Suprapubic skin (tissue), 4 donors: ENCODE measurements around the gene FAM131C. TPM values are rescaled to one million over a fixed set of nuclear protein-coding genes. Genes with fewer than 3 reads are reported as not detected.

ENCODE experiments used
- DNase-seq, 2 donors: peaks; one replicate each; pipeline ENCODE4 v3.0.0-alpha.2; 2019; ENCODE audit warnings: low spot score in 2 of 2
- H3K27ac ChIP-seq: fragments of 200-600 bp; sonication (generic); one replicate; pipeline ENCODE4 v1.5.1; 2019
- H3K27me3 ChIP-seq: fragments of 200-600 bp; sonication (generic); one replicate; pipeline ENCODE4 v1.5.1; 2019
- H3K36me3 ChIP-seq: fragments of 200-600 bp; sonication (generic); one replicate; pipeline ENCODE4 v1.5.1; 2019
- H3K4me1 ChIP-seq: fragments of 200-600 bp; sonication (generic); one replicate; pipeline ENCODE4 v1.5.1; 2019
- H3K4me3 ChIP-seq: fragments of 200-600 bp; sonication (generic); one replicate; pipeline ENCODE4 v1.5.1; 2019; ENCODE audit warnings: mild to moderate bottlenecking
- H3K9me3 ChIP-seq: fragments of 200-600 bp; sonication (generic); one replicate; pipeline ENCODE4 v1.5.1; 2019
- CTCF ChIP-seq, 2 donors: fragments of 200-600 bp in 1 of 2; fragments of 450-650 bp in 1 of 2; sonication (generic) in 1 of 2; IDR thresholded peaks; one replicate each; pipeline ENCODE4 v1.5.1; 2016 to 2019; ENCODE audit warnings: antibody characterized with exemption in 2 of 2, mild to moderate bottlenecking in 1 of 2, moderate library complexity in 1 of 2
- EP300 ChIP-seq: sonication (generic); formaldehyde crosslinking; IDR thresholded peaks from one replicate; pipeline ENCODE4 v1.6.1; 2017; ENCODE audit warnings: antibody characterized with exemption
- POLR2A ChIP-seq, 2 donors: fragments of 450-650 bp; IDR thresholded peaks; one replicate each; pipeline ENCODE4 v1.6.1; 2017; ENCODE audit warnings: antibody characterized with exemption in 2 of 2, mild to moderate bottlenecking in 2 of 2, moderate library complexity in 2 of 2
- POLR2AphosphoS5 ChIP-seq, 3 donors: sonication (generic); formaldehyde crosslinking; IDR thresholded peaks; one replicate each; pipeline ENCODE4 v1.6.1; 2017; ENCODE audit warnings: antibody characterized with exemption in 3 of 3
- WGBS: methylation state at CpG from one replicate; pipeline ENCODE4 v1.1.5; 2018; 5-methylcytosine and 5-hydroxymethylcytosine counted together
- total RNA-seq, 4 donors: library from RNA; depleted of rRNA; stranded (reverse); fragments of >200 nt; gene quantifications; one replicate each; pipeline ENCODE4 v1.1.0, GENCODE V29; 2016

FAM131C gene
- total RNA-seq, 4 donors from 2014 or later: 0.72 to 1.6 (median 1.2) TPM; not detected in 1

GRCh38 chr1:16119926-16120325, 46.5 kb upstream of the FAM131C start:
- 73% methylated on average over 10 of the region's 10 CpGs for WGBS
- TF ChIP-seq POLR2AphosphoS5 (IDR thresholded peaks at IDR 0.05): no peak
- no peak for TF ChIP-seq POLR2A (IDR thresholded peaks at IDR 0.05)
- no peak for TF ChIP-seq CTCF (IDR thresholded peaks at IDR 0.05)
- no peak for TF ChIP-seq EP300
- Histone ChIP-seq H3K4me1 (peaks cover 36% of the 10 kb centered on the region), H3K27me3 (no peaks in the 10 kb centered on the region), H3K4me3 (no peak overlapping the region), H3K9me3 (no peaks in the 10 kb centered on the region), H3K36me3 (peaks cover 6% of the 10 kb centered on the region), H3K27ac (no peak overlapping the region)
- no peak for DNase-seq

GRCh38 chr1:16119504-16119903, 46.1 kb upstream of the FAM131C start:
- DNase-seq: no peak
- H3K27me3 ChIP-seq: no peaks in the 10 kb centered on the region
- WGBS: 57% methylated on average over 6 of the region's 6 CpGs
- H3K4me1 ChIP-seq: peaks cover 36% of the 10 kb centered on the region
- H3K9me3 ChIP-seq: no peaks in the 10 kb centered on the region
- H3K27ac ChIP-seq: no peak overlapping the region
- H3K36me3 ChIP-seq: peaks cover 2% of the 10 kb centered on the region
- H3K4me3 ChIP-seq: no peak overlapping the region
- TF ChIP-seq CTCF (IDR thresholded peaks at IDR 0.05): no peak
- TF ChIP-seq EP300: no peak
- TF ChIP-seq POLR2AphosphoS5 (IDR thresholded peaks at IDR 0.05): no peak
- no peak for TF ChIP-seq POLR2A (IDR thresholded peaks at IDR 0.05)

- 61% methylated on average over 5 of the region's 9 CpGs for WGBS
- no peak overlapping the region for H3K4me3 ChIP-seq
- no peak for DNase-seq
- no peaks in the 10 kb centered on the region for H3K27me3 ChIP-seq
- no peaks in the 10 kb centered on the region for H3K9me3 ChIP-seq
- H3K27ac ChIP-seq: no peak overlapping the region
- peaks cover 36% of the 10 kb centered on the region for H3K4me1 ChIP-seq
- TF ChIP-seq EP300 (no peak), POLR2AphosphoS5 (IDR thresholded peaks at IDR 0.05) (no peak), CTCF (IDR thresholded peaks at IDR 0.05) (no peak), POLR2A (IDR thresholded peaks at IDR 0.05) (no peak)
- H3K36me3 ChIP-seq: no peaks in the 10 kb centered on the region
Measured at GRCh38 chr1:16118706-16119105, 45.3 kb upstream of the FAM131C start.

GRCh38 chr1:16117936-16118335, 44.5 kb upstream of the FAM131C start:
- Histone ChIP-seq H3K36me3 (no peaks in the 10 kb centered on the region), H3K27ac (no peak overlapping the region), H3K4me1 (peaks cover 32% of the 10 kb centered on the region), H3K27me3 (no peaks in the 10 kb centered on the region), H3K9me3 (no peaks in the 10 kb centered on the region), H3K4me3 (no peak overlapping the region)
- 92% methylated on average over 8 of the region's 8 CpGs for WGBS
- TF ChIP-seq POLR2AphosphoS5 (IDR thresholded peaks at IDR 0.05) (no peak), EP300 (no peak), POLR2A (IDR thresholded peaks at IDR 0.05) (no peak), CTCF (IDR thresholded peaks at IDR 0.05) (no peak)
- no peak for DNase-seq

GRCh38 chr1:16117369-16117768, 43.9 kb upstream of the FAM131C start:
- H3K36me3 ChIP-seq: no peaks in the 10 kb centered on the region
- 80% methylated on average over 6 of the region's 6 CpGs for WGBS
- TF ChIP-seq CTCF (IDR thresholded peaks at IDR 0.05) (no peak), POLR2A (IDR thresholded peaks at IDR 0.05) (no peak), POLR2AphosphoS5 (IDR thresholded peaks at IDR 0.05) (no peak), EP300 (no peak)

More at GRCh38 chr1:16117369-16117768, 43.9 kb upstream of the FAM131C start:
- no peaks in the 10 kb centered on the region for H3K27me3 ChIP-seq
- H3K9me3 ChIP-seq: no peaks in the 10 kb centered on the region
- DNase-seq: no peak
- no peak overlapping the region for H3K27ac ChIP-seq
- H3K4me1 ChIP-seq: peaks cover 28% of the 10 kb centered on the region
- H3K4me3 ChIP-seq: no peak overlapping the region
